BJ (cell line): ENCODE data around the gene ABCC5. TPM values are rescaled to one million over a fixed set of nuclear protein-coding genes. Genes with fewer than 3 reads are reported as not detected.

Experiments used
- CTCF ChIA-PET: fragments of 350-600 bp; formaldehyde crosslinking; extraction: SDS; loops from one replicate; lab custom pipeline; 2021; ENCODE audit warnings: antibody characterized with exemption, inconsistent platforms; lab: Yijun Ruan, JAX
- POLR2A ChIA-PET: fragments of 300-600 bp; sonication (Branson Sonifier 250); formaldehyde crosslinking; extraction: SDS; loops from one replicate; lab custom pipeline; 2021; ENCODE audit warnings: antibody characterized with exemption; lab: Charles Lee
- DNase-seq: peaks from one replicate; pipeline ENCODE4 v3.0.0-alpha.2; 2011; ENCODE audit warnings: low read depth
- H3K27me3 ChIP-seq: 2 replicates; pipeline ENCODE4 v1.6.0; 2011; ENCODE audit warnings: low read length; ENCODE audit not compliant: control insufficient read depth, insufficient read depth
- H3K36me3 ChIP-seq: 2 replicates; pipeline ENCODE4 v1.5.1; 2011; ENCODE audit warnings: low read length; ENCODE audit not compliant: control insufficient read depth, insufficient read depth
- H3K4me3 ChIP-seq: 2 replicates; pipeline ENCODE4 v1.5.1; 2011; ENCODE audit warnings: low read depth, mild to moderate bottlenecking, control low read depth, low read length
- CTCF ChIP-seq: IDR thresholded peaks from 2 replicates; pipeline ENCODE4 v1.5.1; 2011; ENCODE audit warnings: low read depth, mild to moderate bottlenecking, control low read depth, inconsistent platforms, low read length, moderate library complexity; ENCODE audit not compliant: insufficient read depth
- polyA plus RNA-seq: library from polyadenylated mRNA; depleted of rRNA; stranded (reverse); fragments of >200 nt; gene quantifications from 2 replicates; pipeline ENCODE4 v1.2.3, GENCODE V29; 2011

ABCC5 gene
- polyA plus RNA-seq, 1 experiment: 16.9 TPM

GRCh38 chr3:183895296-183895695, 122.4 kb downstream of the ABCC5 start:
- peak; percentile 84 for TF ChIP-seq CTCF
- Histone ChIP-seq H3K4me3 (no peak overlapping the region), H3K36me3 (no peaks in the 10 kb centered on the region), H3K27me3 (peaks cover 3% of the 10 kb centered on the region; the same call in 1 of the 2 replicates)
- POLR2A ChIA-PET: no interaction called here
- DNase-seq: no peak
- CTCF ChIA-PET: interaction anchor here (0.6 to 7.5 kb wide), 22 partner anchors 10 to 405 kb away, joined by 3 to 67 read pairs (median 4); partner anchors contain the start of genes ABCC5, EEF1AKMT4 and PARL

GRCh38 chr3:183892610-183893214, 125.0 kb downstream of the ABCC5 start:
- H3K4me3 ChIP-seq: no peak overlapping the region
- ChIA-PET POLR2A (no interaction called here), CTCF (interaction anchor here (0.7 to 7.5 kb wide), 7 partner anchors 7 to 648 kb away, joined by 3 to 41 read pairs (median 4); partner anchors contain the start of gene PARL)
- H3K27me3 ChIP-seq: peaks cover 1% of the 10 kb centered on the region; the same call in 1 of the 2 replicates
- H3K36me3 ChIP-seq: no peaks in the 10 kb centered on the region
- DNase-seq: no peak
- no peak for TF ChIP-seq CTCF

GRCh38 chr3:183885766-183886165, 131.9 kb downstream of the ABCC5 start:
- Histone ChIP-seq H3K4me3 (no peak overlapping the region), H3K27me3 (peaks cover under 1% of the 10 kb centered on the region; the same call in 1 of the 2 replicates), H3K36me3 (no peaks in the 10 kb centered on the region)
- CTCF ChIA-PET: interaction anchor here (0.7 to 3.5 kb wide), 15 partner anchors 10 to 701 kb away, joined by 3 to 41 read pairs (median 6); partner anchors contain the start of genes ABCC5, EEF1AKMT4 and MAP6D1
- DNase-seq: no peak
- no peak for TF ChIP-seq CTCF
- POLR2A ChIA-PET: interaction anchor here (0.5 kb wide), 1 partner anchor 1697 kb away, joined by 15 read pairs; no protein-coding TSS in a partner anchor

GRCh38 chr3:183884427-183885296, 133.0 kb downstream of the ABCC5 start, which contains the start of gene PARL:
Gene PARL (minus strand): TSS chr3:183884880. CDS start chr3:183884846, 34 bp downstream.
- CTCF ChIA-PET: interaction anchor here (0.5 to 3.5 kb wide), 42 partner anchors 9 to 934 kb away, joined by 3 to 41 read pairs (median 4); partner anchors contain the start of genes ABCC5, EEF1AKMT4 and MAP6D1
- H3K27me3 ChIP-seq: no peaks in the 10 kb centered on the region
- TF ChIP-seq CTCF: peak; percentile 97
- peak; percentile 47 for DNase-seq
- peak within 1 kb of the TSS; percentile 98 for H3K4me3 ChIP-seq
- POLR2A ChIA-PET: interaction anchor here (0.6 kb wide), 1 partner anchor 294 kb away, joined by 3 read pairs; no protein-coding TSS in a partner anchor
- no peaks in the 10 kb centered on the region for H3K36me3 ChIP-seq
